Keratinocyte (primary cell): ENCODE measurements around the gene NCAM2. TPM values are rescaled to one million over a fixed set of nuclear protein-coding genes. Genes with fewer than 3 reads are reported as not detected.

Source experiments
- DNase-seq: peaks from one replicate; pipeline ENCODE4 v3.0.0-alpha.2; 2011; ENCODE audit warnings: low read depth, missing footprints, low spot score
- FAIRE-seq: peaks from 2 replicates; lab custom pipeline; 2011; peaks lifted over from hg19 to GRCh38; lab: Jason Lieb, UNC
- H2AFZ ChIP-seq: 2 replicates; pipeline ENCODE4 v1.6.0; 2012; ENCODE audit warnings: low read length, control low read depth, inconsistent platforms; ENCODE audit not compliant: control insufficient read depth
- H3K27ac ChIP-seq: 2 replicates; pipeline ENCODE4 v1.5.1; 2011; ENCODE audit warnings: low read length; ENCODE audit not compliant: control insufficient read depth, insufficient read depth
- H3K27me3 ChIP-seq: 3 replicates; pipeline ENCODE4 v1.6.0; 2011; ENCODE audit warnings: low read length; ENCODE audit not compliant: control insufficient read depth, insufficient read depth; ENCODE audit errors: extremely low read depth
- H3K36me3 ChIP-seq, 2 experiments: 2 replicates in 1 of 2; 3 replicates in 1 of 2; pipeline ENCODE4 v1.5.1; 2011; ENCODE audit warnings: low read length in 2 of 2, mild to moderate bottlenecking in 1 of 2; ENCODE audit not compliant: control insufficient read depth in 2 of 2, insufficient read depth in 2 of 2; ENCODE audit errors: extremely low read depth in 1 of 2
- H3K4me1 ChIP-seq: 3 replicates; pipeline ENCODE4 v1.5.1; 2011; ENCODE audit warnings: low read length; ENCODE audit not compliant: control insufficient read depth, insufficient read depth; ENCODE audit errors: extremely low read depth
- H3K4me2 ChIP-seq: 3 replicates; pipeline ENCODE4 v1.6.0; 2011; ENCODE audit warnings: low read depth, low read length; ENCODE audit not compliant: control insufficient read depth, insufficient read depth; ENCODE audit errors: extremely low read depth
- H3K4me3 ChIP-seq, 3 experiments: fragments of 200-600 bp in 1 of 3; sonication (generic) in 1 of 3; 2 replicates in 2 of 3; 3 replicates in 1 of 3; pipeline ENCODE4 v1.5.1; 2011 to 2016; ENCODE audit warnings: low read length in 3 of 3, mild to moderate bottlenecking in 3 of 3, control low read depth in 2 of 3, inconsistent platforms in 1 of 3, low read depth in 1 of 3, mixed read lengths in 1 of 3, mixed run types in 1 of 3, moderate library complexity in 1 of 3; ENCODE audit not compliant: control insufficient read depth in 2 of 3, insufficient read depth in 2 of 3; ENCODE audit errors: extremely low read depth in 1 of 3
- H3K79me2 ChIP-seq: 2 replicates; pipeline ENCODE4 v1.6.0; 2012; ENCODE audit warnings: low read length; ENCODE audit not compliant: control insufficient read depth, insufficient read depth
- H3K9ac ChIP-seq: 3 replicates; pipeline ENCODE4 v1.6.0; 2011; ENCODE audit warnings: low read length; ENCODE audit not compliant: control insufficient read depth, insufficient read depth; ENCODE audit errors: extremely low read depth
- H3K9me1 ChIP-seq: 3 replicates; pipeline ENCODE4 v1.6.0; 2011; ENCODE audit warnings: low read length; ENCODE audit not compliant: control insufficient read depth, insufficient read depth; ENCODE audit errors: extremely low read depth
- H3K9me3 ChIP-seq: 2 replicates; pipeline ENCODE4 v1.5.1; 2012; ENCODE audit warnings: low read depth, low read length; ENCODE audit not compliant: control insufficient read depth
- H4K20me1 ChIP-seq: 3 replicates; pipeline ENCODE4 v1.6.0; 2011; ENCODE audit warnings: low read length; ENCODE audit not compliant: control insufficient read depth, insufficient read depth; ENCODE audit errors: extremely low read depth
- EZH2 ChIP-seq: IDR thresholded peaks from one replicate; pipeline ENCODE4 v1.6.1; 2012; ENCODE audit warnings: inconsistent platforms, mild to moderate bottlenecking, low read length, moderate library complexity
- dilution Hi-C: fragments of 300-500 bp; cut with MboI; formaldehyde crosslinking; loops from one replicate; pipeline ENCODE4 v1.7.0; 2020; ENCODE audit warnings: low sequenced_read_pairs; ENCODE audit not compliant: extremely low pct_ligation_motif_present
- polyA plus RNA-seq, 5 experiments: library from polyadenylated mRNA; depleted of rRNA in 3 of 5; stranded (reverse) in 3 of 5; stranded (forward) in 1 of 5; unstranded in 1 of 5; fragments of >200 nt; gene quantifications; 1 replicate in 1 of 5; 2 replicates in 3 of 5; 3 replicates in 1 of 5; pipeline versions ENCODE4 v1.2.1 to v1.2.3, GENCODE V29; 2011 to 2012; ENCODE audit warnings: missing spikeins in 2 of 5, low read depth in 1 of 5, low replicate concordance in 1 of 5
- TF ChIP-seq, protein P1 (sequence below), 3 experiments: IDR thresholded peaks in 1 of 3; conservative IDR thresholded peaks in 1 of 3; optimal IDR thresholded peaks in 1 of 3; 2 replicates in 2 of 3; 3 replicates in 1 of 3; pipeline versions ENCODE3 to v1.5.1; 2011; ENCODE audit warnings: low read length in 3 of 3, mild to moderate bottlenecking in 3 of 3, moderate library complexity in 2 of 3, control low read depth in 1 of 3, inconsistent platforms in 1 of 3; ENCODE audit not compliant: insufficient read depth in 2 of 3; ENCODE audit errors: extremely low read depth in 1 of 3

Gene NCAM2
- polyA plus RNA-seq, 1 donor (not counting 4 experiments of a cell fraction or from before 2014, with no cell fraction given) = 0.16 TPM

DNA sequence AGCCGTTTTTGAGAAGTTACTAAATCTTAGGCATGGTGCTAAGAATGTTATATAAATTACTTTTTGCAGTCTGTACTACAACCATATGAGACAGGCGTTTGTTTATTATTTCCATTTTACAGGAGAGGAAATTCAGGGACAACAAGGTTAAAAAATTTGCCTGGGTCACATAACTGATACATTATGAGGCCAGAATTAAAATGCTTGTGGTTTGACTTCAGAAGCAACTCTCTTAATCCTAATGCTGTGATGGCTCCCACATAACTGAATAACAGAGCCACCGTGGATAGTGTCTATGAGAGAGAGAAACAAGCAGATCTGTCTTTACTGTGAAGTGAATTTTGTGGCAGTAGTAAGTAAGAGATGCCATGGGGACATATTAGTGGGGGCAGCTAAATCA, 184.9 kb downstream of the NCAM2 start:
- no peaks in the 10 kb centered on the region for H3K9me3 ChIP-seq
- DNase-seq (no peak), FAIRE-seq (no peak)
- no peaks in the 10 kb centered on the region for H4K20me1 ChIP-seq
- no peak overlapping the region for H3K9ac ChIP-seq
- no peak overlapping the region for H3K27ac ChIP-seq
- H3K4me3 ChIP-seq = no peak overlapping the region
- H3K4me1 ChIP-seq = no peaks in the 10 kb centered on the region
- TF ChIP-seq, protein P1, sequence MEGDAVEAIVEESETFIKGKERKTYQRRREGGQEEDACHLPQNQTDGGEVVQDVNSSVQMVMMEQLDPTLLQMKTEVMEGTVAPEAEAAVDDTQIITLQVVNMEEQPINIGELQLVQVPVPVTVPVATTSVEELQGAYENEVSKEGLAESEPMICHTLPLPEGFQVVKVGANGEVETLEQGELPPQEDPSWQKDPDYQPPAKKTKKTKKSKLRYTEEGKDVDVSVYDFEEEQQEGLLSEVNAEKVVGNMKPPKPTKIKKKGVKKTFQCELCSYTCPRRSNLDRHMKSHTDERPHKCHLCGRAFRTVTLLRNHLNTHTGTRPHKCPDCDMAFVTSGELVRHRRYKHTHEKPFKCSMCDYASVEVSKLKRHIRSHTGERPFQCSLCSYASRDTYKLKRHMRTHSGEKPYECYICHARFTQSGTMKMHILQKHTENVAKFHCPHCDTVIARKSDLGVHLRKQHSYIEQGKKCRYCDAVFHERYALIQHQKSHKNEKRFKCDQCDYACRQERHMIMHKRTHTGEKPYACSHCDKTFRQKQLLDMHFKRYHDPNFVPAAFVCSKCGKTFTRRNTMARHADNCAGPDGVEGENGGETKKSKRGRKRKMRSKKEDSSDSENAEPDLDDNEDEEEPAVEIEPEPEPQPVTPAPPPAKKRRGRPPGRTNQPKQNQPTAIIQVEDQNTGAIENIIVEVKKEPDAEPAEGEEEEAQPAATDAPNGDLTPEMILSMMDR (optimal IDR thresholded peaks at IDR 0.05 in 1 of 3, IDR thresholded peaks at IDR 0.05 in 1 of 3, conservative IDR thresholded peaks at IDR 0.05 in 1 of 3; ENCODE audit: extremely low read depth in 1 of 3, insufficient read depth in 2 of 3, low read length in 3 of 3) = no peak
- no peak for TF ChIP-seq EZH2
- H3K79me2 ChIP-seq = no peaks in the 10 kb centered on the region
- H3K4me2 ChIP-seq = no peak overlapping the region
- dilution Hi-C loops = no loop called here
- H2AFZ ChIP-seq = no peak overlapping the region
- H3K27me3 ChIP-seq = no peaks in the 10 kb centered on the region
- H3K36me3 ChIP-seq = no peaks in the 10 kb centered on the region
- H3K9me1 ChIP-seq = no peaks in the 10 kb centered on the region

DNA sequence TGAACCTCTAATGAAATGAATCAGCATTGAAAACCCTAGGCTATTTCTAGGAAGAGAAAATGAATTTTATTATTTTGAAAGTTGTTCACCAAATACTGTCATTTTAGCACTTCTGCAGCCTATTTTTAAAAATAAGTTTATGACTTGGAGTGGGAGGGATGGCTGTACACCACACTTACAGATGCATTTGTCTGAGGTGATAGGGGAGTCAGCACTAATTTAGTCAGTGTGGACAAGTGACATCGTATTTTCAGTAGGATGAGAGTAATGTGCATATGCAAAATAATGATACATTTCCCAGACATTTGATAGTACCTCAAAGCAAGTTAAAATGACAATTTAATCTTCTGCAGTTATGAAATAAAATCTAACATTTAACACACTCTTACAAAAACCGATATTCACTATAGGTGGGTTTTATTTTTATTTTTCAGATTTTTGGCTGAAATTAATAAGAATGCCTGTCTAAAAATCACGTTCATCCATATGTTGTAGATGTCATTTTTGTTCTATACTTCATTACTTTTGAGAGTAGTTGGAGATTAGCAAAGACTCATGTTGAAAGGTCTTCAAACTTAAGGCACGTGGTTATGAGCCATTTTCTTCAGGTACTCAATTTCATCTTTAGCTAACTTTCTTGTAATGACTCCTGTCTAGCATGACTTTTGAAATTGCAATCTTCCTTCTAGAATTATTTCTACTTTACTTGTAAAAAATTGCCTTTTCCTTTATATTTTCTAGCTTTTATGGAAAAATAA, 186.7 kb downstream of the NCAM2 start:
- Histone ChIP-seq H2AFZ (no peak overlapping the region), H4K20me1 (no peaks in the 10 kb centered on the region), H3K4me3 (no peak overlapping the region), H3K36me3 (no peaks in the 10 kb centered on the region), H3K27me3 (no peaks in the 10 kb centered on the region), H3K79me2 (no peaks in the 10 kb centered on the region), H3K9me3 (no peaks in the 10 kb centered on the region), H3K9me1 (no peaks in the 10 kb centered on the region), H3K27ac (no peak overlapping the region), H3K9ac (no peak overlapping the region), H3K4me2 (no peak overlapping the region), H3K4me1 (no peaks in the 10 kb centered on the region)
- no peak for TF ChIP-seq EZH2
- TF ChIP-seq, protein P1 (optimal IDR thresholded peaks at IDR 0.05 in 1 of 3, IDR thresholded peaks at IDR 0.05 in 1 of 3, conservative IDR thresholded peaks at IDR 0.05 in 1 of 3; ENCODE audit: extremely low read depth in 1 of 3, insufficient read depth in 2 of 3, low read length in 3 of 3) = no peak
- FAIRE-seq = no peak
- no peak for DNase-seq
- dilution Hi-C loops = no loop called here
